ENCODE data around the gene PRKCE. TPM values are rescaled to one million over a fixed set of nuclear protein-coding genes. Genes with fewer than 3 reads are reported as not detected.

PRKCE gene
- total and polyA plus RNA-seq, 2 donors (not counting 3 experiments of a cell fraction or from before 2014, with no cell fraction given), result 27.9 to 33.9 TPM

GRCh38 chr2:46170026-46170425 lies 518.6 kb downstream of the PRKCE start:
- no TSS peak for BruUV-seq (replicated peaks)
- no peak overlapping the region for H2AFZ ChIP-seq (ENCODE audit: low read depth, low read length)
- H3K27ac ChIP-seq (ENCODE audit: insufficient read depth, low read depth, low read length), result no peak overlapping the region
- no peak overlapping the region for H3K9ac ChIP-seq (replicated peaks; ENCODE audit: extremely low read depth, insufficient read depth, low read length)
- peaks cover 0 to 5% of the 10 kb centered on the region in 2 experiments for H3K36me3 ChIP-seq (ENCODE audit: control insufficient read depth in 2 of 2, extremely low read depth in 1 of 2, insufficient read depth in 2 of 2, low read length in 2 of 2)
- H3K9me3 ChIP-seq (replicated peaks; ENCODE audit: control insufficient read depth, insufficient read depth, low read length), result no peaks in the 10 kb centered on the region
- H3K9me1 ChIP-seq (replicated peaks; ENCODE audit: control insufficient read depth, extremely low read depth, insufficient read depth, low read length), result no peaks in the 10 kb centered on the region
- dilution Hi-C loops (cut with MboI; ENCODE audit: extremely low pct_ligation_motif_present, low sequenced_read_pairs) (no loop called here), intact Hi-C loops (cut with micrococcal nuclease) (no loop called here)
- peaks cover 25% of the 10 kb centered on the region for H3K4me1 ChIP-seq (ENCODE audit: control insufficient read depth, extremely low read depth, insufficient read depth, low read length)
- FAIRE-seq, result no peak
- no peak for DNase-seq (ENCODE audit: low read depth, low spot score)
- no peak overlapping the region for H3K4me2 ChIP-seq (ENCODE audit: insufficient read depth, low read length)
- H3K4me3 ChIP-seq (replicated peaks in 1 of 3; ENCODE audit: insufficient read depth in 1 of 3, low read depth in 1 of 3, low read length in 3 of 3), result no peak overlapping the region
- TF ChIP-seq JUN (IDR thresholded peaks at IDR 0.05; ENCODE audit: borderline replicate concordance, insufficient read depth, insufficient read length, low read depth) (no peak), FOS (IDR thresholded peaks at IDR 0.05; ENCODE audit: borderline replicate concordance, insufficient read depth, low read length) (no peak), POLR2A (IDR thresholded peaks at IDR 0.05; ENCODE audit: low read depth, low read length) (no peak), POLR2AphosphoS5 (IDR thresholded peaks at IDR 0.05; ENCODE audit: insufficient read depth, low read depth, low read length) (no peak), EZH2 (IDR thresholded peaks at IDR 0.05; ENCODE audit: borderline replicate concordance, low read depth, low read length, severe bottlenecking) (no peak), MAX (IDR thresholded peaks at IDR 0.05; ENCODE audit: insufficient read depth, insufficient read length) (no peak), MYC (IDR thresholded peaks at IDR 0.05; ENCODE audit: low read depth, low read length) (no peak), GATA2 (IDR thresholded peaks at IDR 0.05; ENCODE audit: insufficient read depth, insufficient read length, low read depth, low read length) (no peak)
- TF ChIP-seq, protein P1, sequence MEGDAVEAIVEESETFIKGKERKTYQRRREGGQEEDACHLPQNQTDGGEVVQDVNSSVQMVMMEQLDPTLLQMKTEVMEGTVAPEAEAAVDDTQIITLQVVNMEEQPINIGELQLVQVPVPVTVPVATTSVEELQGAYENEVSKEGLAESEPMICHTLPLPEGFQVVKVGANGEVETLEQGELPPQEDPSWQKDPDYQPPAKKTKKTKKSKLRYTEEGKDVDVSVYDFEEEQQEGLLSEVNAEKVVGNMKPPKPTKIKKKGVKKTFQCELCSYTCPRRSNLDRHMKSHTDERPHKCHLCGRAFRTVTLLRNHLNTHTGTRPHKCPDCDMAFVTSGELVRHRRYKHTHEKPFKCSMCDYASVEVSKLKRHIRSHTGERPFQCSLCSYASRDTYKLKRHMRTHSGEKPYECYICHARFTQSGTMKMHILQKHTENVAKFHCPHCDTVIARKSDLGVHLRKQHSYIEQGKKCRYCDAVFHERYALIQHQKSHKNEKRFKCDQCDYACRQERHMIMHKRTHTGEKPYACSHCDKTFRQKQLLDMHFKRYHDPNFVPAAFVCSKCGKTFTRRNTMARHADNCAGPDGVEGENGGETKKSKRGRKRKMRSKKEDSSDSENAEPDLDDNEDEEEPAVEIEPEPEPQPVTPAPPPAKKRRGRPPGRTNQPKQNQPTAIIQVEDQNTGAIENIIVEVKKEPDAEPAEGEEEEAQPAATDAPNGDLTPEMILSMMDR (IDR thresholded peaks at IDR 0.05; ENCODE audit: extremely low read depth in 1 of 2, insufficient read depth in 1 of 2, low read depth in 1 of 2, low read length in 2 of 2), result no peak
- POLR2A ChIA-PET, result no interaction called here
- no peaks in the 10 kb centered on the region for H3K79me2 ChIP-seq (ENCODE audit: control insufficient read depth, insufficient read depth, low read length)
- H4K20me1 ChIP-seq (replicated peaks; ENCODE audit: control insufficient read depth, extremely low read depth, insufficient read depth, low read length), result no peaks in the 10 kb centered on the region
- CTCF ChIA-PET, result interaction anchor here (3.7 kb wide), 1 partner anchor 107 kb away, joined by 16 read pairs; no protein-coding TSS in a partner anchor
- H3K27me3 ChIP-seq (ENCODE audit: control insufficient read depth in 2 of 2, insufficient read depth in 2 of 2, low read length in 2 of 2), result no peaks in the 10 kb centered on the region
